MM.1S (cell line): ENCODE data around the gene FRMD1.

Experiments used
- DNase-seq: peaks from one replicate; pipeline ENCODE4 v3.0.0-alpha.2; 2015
- H2AFZ ChIP-seq: fragments of 300-600 bp; sonication (generic); 2 replicates; pipeline ENCODE4 v1.6.0; 2016; ENCODE audit warnings: antibody characterized with exemption, low read length
- H3F3A ChIP-seq: fragments of 300-600 bp; sonication (generic); 2 replicates; pipeline ENCODE4 v1.6.1; 2016; ENCODE audit warnings: mild to moderate bottlenecking, antibody characterized with exemption, low read length, moderate library complexity, mixed read lengths; ENCODE audit not compliant: insufficient read depth
- H3K27ac ChIP-seq: fragments of 300-600 bp; sonication (generic); 2 replicates; pipeline ENCODE4 v1.5.1; 2016; ENCODE audit warnings: mild to moderate bottlenecking, low read length
- H3K27me3 ChIP-seq: fragments of 300-600 bp; sonication (generic); replicated peaks from 2 replicates; pipeline ENCODE4 v1.6.0; 2016; ENCODE audit warnings: low read length; ENCODE audit not compliant: insufficient read depth
- H3K36me3 ChIP-seq: fragments of 300-600 bp; sonication (generic); replicated peaks from 2 replicates; pipeline ENCODE4 v1.6.1; 2016; ENCODE audit warnings: mild to moderate bottlenecking, low read length, mixed read lengths; ENCODE audit not compliant: insufficient read depth
- H3K4me1 ChIP-seq: fragments of 300-600 bp; sonication (generic); 2 replicates; pipeline ENCODE4 v1.6.1; 2016; ENCODE audit warnings: low read length, mixed read lengths
- H3K4me2 ChIP-seq: fragments of 300-600 bp; sonication (generic); 2 replicates; pipeline ENCODE4 v1.6.0; 2016; ENCODE audit warnings: low read depth, low read length
- H3K4me3 ChIP-seq: fragments of 300-600 bp; sonication (generic); 2 replicates; pipeline ENCODE4 v1.5.1; 2016; ENCODE audit warnings: low read length, mixed read lengths
- H3K79me2 ChIP-seq: fragments of 300-600 bp; sonication (generic); 2 replicates; pipeline ENCODE4 v1.6.1; 2016; ENCODE audit warnings: mixed run types, low read length, mixed read lengths
- H3K9ac ChIP-seq: fragments of 300-600 bp; sonication (generic); 2 replicates; pipeline ENCODE4 v1.6.1; 2016; ENCODE audit warnings: low read length, mixed read lengths
- H3K9me2 ChIP-seq: fragments of 300-600 bp; sonication (generic); replicated peaks from 2 replicates; pipeline ENCODE4 v1.6.1; 2016; ENCODE audit warnings: mild to moderate bottlenecking, low read length, mixed read lengths; ENCODE audit not compliant: insufficient read depth
- H3K9me3 ChIP-seq: fragments of 300-600 bp; sonication (generic); replicated peaks from 2 replicates; pipeline ENCODE4 v1.6.1; 2016; ENCODE audit warnings: mild to moderate bottlenecking, low read length, mixed read lengths; ENCODE audit not compliant: insufficient read depth
- H4K20me1 ChIP-seq: fragments of 300-600 bp; sonication (generic); 2 replicates; pipeline ENCODE4 v1.6.1; 2016; ENCODE audit warnings: mild to moderate bottlenecking, low read length, moderate library complexity, mixed read lengths; ENCODE audit not compliant: insufficient read depth
- EZH2 ChIP-seq: fragments of 300-600 bp; sonication (generic); optimal IDR thresholded peaks from 2 replicates; pipeline ENCODE3; 2017; ENCODE audit warnings: low read depth, mild to moderate bottlenecking, antibody characterized with exemption, low read length, mixed read lengths
- EZH2phosphoT487 ChIP-seq: fragments of 300-600 bp; sonication (generic); IDR thresholded peaks from 2 replicates; pipeline ENCODE4 v1.6.1; 2018; ENCODE audit warnings: antibody characterized with exemption, low read length
- TF ChIP-seq, protein P1 (sequence below): fragments of 300-600 bp; sonication (generic); IDR thresholded peaks from 2 replicates; pipeline ENCODE4 v1.5.1; 2016; ENCODE audit warnings: antibody characterized with exemption, low read length, mixed read lengths

Gene FRMD1

DNA sequence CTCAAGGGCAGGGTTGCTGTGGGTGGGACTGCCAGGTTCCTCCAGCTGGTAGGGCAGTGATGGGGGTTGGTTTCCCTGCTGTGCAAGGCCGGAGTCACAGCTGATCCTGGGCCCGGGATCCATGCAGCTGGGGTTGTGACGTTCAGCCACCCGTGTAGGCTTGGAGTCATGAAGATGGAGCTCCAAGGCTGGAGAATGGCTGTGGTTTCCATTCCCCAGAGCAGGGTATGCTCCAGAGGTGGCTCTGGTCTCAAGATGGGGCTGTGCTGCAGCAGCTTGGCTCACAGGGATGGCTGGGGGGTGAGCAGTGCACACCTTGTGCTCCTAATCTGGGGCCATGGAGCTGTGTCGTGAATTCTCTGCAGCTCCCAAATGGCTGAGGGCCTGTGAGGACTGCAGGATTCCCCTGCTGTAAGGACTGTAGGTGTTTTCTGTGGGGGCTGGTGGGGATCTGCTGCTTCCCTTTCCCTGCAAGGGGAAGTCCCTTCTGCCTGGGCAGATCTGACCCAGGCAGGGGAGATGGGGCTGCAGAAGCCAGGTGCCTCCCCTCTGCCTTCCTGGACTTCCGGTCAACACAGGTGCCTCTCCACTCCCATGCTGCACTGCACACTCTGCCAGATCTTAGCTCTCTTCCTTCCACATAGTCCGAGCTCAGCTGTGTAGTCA lies 65.6 kb downstream of the FRMD1 start:
- no peaks in the 10 kb centered on the region for H3K79me2 ChIP-seq
- TF ChIP-seq, protein P1, sequence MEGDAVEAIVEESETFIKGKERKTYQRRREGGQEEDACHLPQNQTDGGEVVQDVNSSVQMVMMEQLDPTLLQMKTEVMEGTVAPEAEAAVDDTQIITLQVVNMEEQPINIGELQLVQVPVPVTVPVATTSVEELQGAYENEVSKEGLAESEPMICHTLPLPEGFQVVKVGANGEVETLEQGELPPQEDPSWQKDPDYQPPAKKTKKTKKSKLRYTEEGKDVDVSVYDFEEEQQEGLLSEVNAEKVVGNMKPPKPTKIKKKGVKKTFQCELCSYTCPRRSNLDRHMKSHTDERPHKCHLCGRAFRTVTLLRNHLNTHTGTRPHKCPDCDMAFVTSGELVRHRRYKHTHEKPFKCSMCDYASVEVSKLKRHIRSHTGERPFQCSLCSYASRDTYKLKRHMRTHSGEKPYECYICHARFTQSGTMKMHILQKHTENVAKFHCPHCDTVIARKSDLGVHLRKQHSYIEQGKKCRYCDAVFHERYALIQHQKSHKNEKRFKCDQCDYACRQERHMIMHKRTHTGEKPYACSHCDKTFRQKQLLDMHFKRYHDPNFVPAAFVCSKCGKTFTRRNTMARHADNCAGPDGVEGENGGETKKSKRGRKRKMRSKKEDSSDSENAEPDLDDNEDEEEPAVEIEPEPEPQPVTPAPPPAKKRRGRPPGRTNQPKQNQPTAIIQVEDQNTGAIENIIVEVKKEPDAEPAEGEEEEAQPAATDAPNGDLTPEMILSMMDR = no peak
- TF ChIP-seq EZH2 (no peak), EZH2phosphoT487 (no peak)
- no peak overlapping the region for H3K4me3 ChIP-seq
- H4K20me1 ChIP-seq = no peaks in the 10 kb centered on the region
- H2AFZ ChIP-seq = no peak overlapping the region
- no peaks in the 10 kb centered on the region for H3K36me3 ChIP-seq
- no peaks in the 10 kb centered on the region for H3K9me3 ChIP-seq
- no peak overlapping the region for H3K27ac ChIP-seq
- no peaks in the 10 kb centered on the region for H3K9me2 ChIP-seq
- no peak overlapping the region for H3K4me2 ChIP-seq
- no peak overlapping the region for H3K9ac ChIP-seq
- H3F3A ChIP-seq = no peaks in the 10 kb centered on the region
- peaks cover 7% of the 10 kb centered on the region; the same call in 1 of the 2 replicates for H3K27me3 ChIP-seq
- H3K4me1 ChIP-seq = no peaks in the 10 kb centered on the region
- no peak for DNase-seq

- H3K4me1 ChIP-seq = no peaks in the 10 kb centered on the region
- H3K4me2 ChIP-seq = no peak overlapping the region
- no peak for TF ChIP-seq EZH2
- TF ChIP-seq, protein P1 = no peak
- no peak for TF ChIP-seq EZH2phosphoT487
- no peak overlapping the region for H3K9ac ChIP-seq
- no peaks in the 10 kb centered on the region for H3F3A ChIP-seq
- H3K4me3 ChIP-seq = no peak overlapping the region
- peaks cover 7% of the 10 kb centered on the region; the same call in 1 of the 2 replicates for H3K27me3 ChIP-seq
- H3K36me3 ChIP-seq = no peaks in the 10 kb centered on the region
- H2AFZ ChIP-seq = no peak overlapping the region
- H3K9me2 ChIP-seq = no peaks in the 10 kb centered on the region
- H4K20me1 ChIP-seq = no peaks in the 10 kb centered on the region
- no peaks in the 10 kb centered on the region for H3K9me3 ChIP-seq
- no peak overlapping the region for H3K27ac ChIP-seq
- no peaks in the 10 kb centered on the region for H3K79me2 ChIP-seq
- no peak for DNase-seq
Observed at GRCh38 chr6:168012431-168013249, 66.4 kb downstream of the FRMD1 start.

- no peaks in the 10 kb centered on the region for H3K4me1 ChIP-seq
- H3K9me3 ChIP-seq = no peaks in the 10 kb centered on the region
- H3K36me3 ChIP-seq = no peaks in the 10 kb centered on the region
- no peak overlapping the region for H3K9ac ChIP-seq
- H3F3A ChIP-seq = no peaks in the 10 kb centered on the region
- no peak overlapping the region for H3K4me3 ChIP-seq
- no peaks in the 10 kb centered on the region for H4K20me1 ChIP-seq
- H3K27me3 ChIP-seq = peaks cover 7% of the 10 kb centered on the region; the same call in 1 of the 2 replicates
- TF ChIP-seq EZH2phosphoT487 (no peak), EZH2 (no peak)
- TF ChIP-seq, protein P1 = no peak
- no peak overlapping the region for H3K4me2 ChIP-seq
- H3K79me2 ChIP-seq = no peaks in the 10 kb centered on the region
- DNase-seq = no peak
- no peaks in the 10 kb centered on the region for H3K9me2 ChIP-seq
- H3K27ac ChIP-seq = no peak overlapping the region
- H2AFZ ChIP-seq = no peak overlapping the region
Observed at GRCh38 chr6:168011291-168011690, 67.7 kb downstream of the FRMD1 start.
